Loucy (cell line): ENCODE measurements around the gene TICRR.

Experiments
- EZH2phosphoT487 ChIP-seq: fragments of 200-600 bp; IDR thresholded peaks from 2 replicates; pipeline ENCODE4 v1.6.1; 2018; ENCODE audit warnings: antibody characterized with exemption, mild to moderate bottlenecking, moderate library complexity, borderline replicate concordance
- TF ChIP-seq, protein P1 (sequence below): fragments of 200-600 bp; sonication (generic); conservative IDR thresholded peaks from 2 replicates; pipeline ENCODE4 v1.5.1; 2014; ENCODE audit warnings: mild to moderate bottlenecking, antibody characterized with exemption, low read length

DNA sequence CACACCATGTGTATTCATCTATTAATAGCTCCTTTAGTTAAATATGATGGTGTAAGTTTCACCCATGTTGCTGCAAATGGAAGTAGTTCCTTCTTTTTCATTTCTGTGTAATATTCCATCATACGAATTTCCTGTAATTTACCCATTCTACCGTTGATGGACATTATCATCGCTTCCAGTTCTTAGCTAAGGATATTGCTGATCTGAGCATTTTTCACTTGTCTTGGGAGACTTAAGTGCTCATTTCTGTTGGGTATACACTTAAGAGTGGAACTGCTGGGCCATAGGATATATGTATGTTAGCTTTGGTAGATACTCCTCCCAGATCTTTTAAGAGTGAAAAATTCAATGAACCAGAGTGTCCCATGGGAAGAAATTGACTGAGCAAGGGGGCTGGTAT lies 92.9 kb downstream of the TICRR start:
- TF ChIP-seq, protein P1, sequence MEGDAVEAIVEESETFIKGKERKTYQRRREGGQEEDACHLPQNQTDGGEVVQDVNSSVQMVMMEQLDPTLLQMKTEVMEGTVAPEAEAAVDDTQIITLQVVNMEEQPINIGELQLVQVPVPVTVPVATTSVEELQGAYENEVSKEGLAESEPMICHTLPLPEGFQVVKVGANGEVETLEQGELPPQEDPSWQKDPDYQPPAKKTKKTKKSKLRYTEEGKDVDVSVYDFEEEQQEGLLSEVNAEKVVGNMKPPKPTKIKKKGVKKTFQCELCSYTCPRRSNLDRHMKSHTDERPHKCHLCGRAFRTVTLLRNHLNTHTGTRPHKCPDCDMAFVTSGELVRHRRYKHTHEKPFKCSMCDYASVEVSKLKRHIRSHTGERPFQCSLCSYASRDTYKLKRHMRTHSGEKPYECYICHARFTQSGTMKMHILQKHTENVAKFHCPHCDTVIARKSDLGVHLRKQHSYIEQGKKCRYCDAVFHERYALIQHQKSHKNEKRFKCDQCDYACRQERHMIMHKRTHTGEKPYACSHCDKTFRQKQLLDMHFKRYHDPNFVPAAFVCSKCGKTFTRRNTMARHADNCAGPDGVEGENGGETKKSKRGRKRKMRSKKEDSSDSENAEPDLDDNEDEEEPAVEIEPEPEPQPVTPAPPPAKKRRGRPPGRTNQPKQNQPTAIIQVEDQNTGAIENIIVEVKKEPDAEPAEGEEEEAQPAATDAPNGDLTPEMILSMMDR = no peak
- no peak for TF ChIP-seq EZH2phosphoT487
